Memory B cell (primary cell): Measurements from ENCODE around the gene AP2B1.
"Not testable (repeated sequence)": the region's sequence is repeated elsewhere in the genome, so short reads cannot be mapped to it uniquely, and the experiment has no call there.

Experiments used
- ATAC-seq: fragments of 150-1000 bp; cut with Tn5 transposase; 2 replicates; pipeline ENCODE4 v1.10.0; 2021; ENCODE audit warnings: low read depth, mild to moderate bottlenecking, moderate library complexity
- DNase-seq, 2 donors: peaks; one replicate each; pipeline ENCODE4 v3.0.0; 2022; ENCODE audit warnings: low spot score in 2 of 2
- H3K27ac Mint-ChIP-seq: one replicate; pipeline ENCODE4 v1.8.0; 2022; ENCODE audit warnings: mild to moderate bottlenecking, moderate library complexity, mixed read lengths
- H3K27me3 Mint-ChIP-seq: one replicate; pipeline ENCODE4 v1.8.0; 2022; ENCODE audit warnings: mixed read lengths
- H3K36me3 Mint-ChIP-seq: one replicate; pipeline ENCODE4 v1.8.0; 2022; ENCODE audit warnings: mild to moderate bottlenecking, mixed read lengths
- H3K4me1 Mint-ChIP-seq: one replicate; pipeline ENCODE4 v1.8.0; 2022; ENCODE audit warnings: mixed read lengths
- H3K4me3 Mint-ChIP-seq: one replicate; pipeline ENCODE4 v1.8.0; 2022; ENCODE audit warnings: mild to moderate bottlenecking, moderate library complexity, mixed read lengths
- H3K9me3 Mint-ChIP-seq: one replicate; pipeline ENCODE4 v1.8.0; 2022; ENCODE audit warnings: mixed read lengths

The AP2B1 gene

GRCh38 chr17:35674552-35674951 lies 87.4 kb downstream of the AP2B1 start:
- Mint-ChIP-seq H3K27ac (no peak overlapping the region), H3K36me3 (peaks cover 41% of the 10 kb centered on the region), H3K9me3 (no peaks in the 10 kb centered on the region), H3K27me3 (no peaks in the 10 kb centered on the region), H3K4me1 (no peaks in the 10 kb centered on the region), H3K4me3 (no peak overlapping the region)
- DNase-seq (no peak), ATAC-seq (no peak)

- Mint-ChIP-seq H3K27ac (peak overlapping the region; percentile 14), H3K4me1 (no peaks in the 10 kb centered on the region), H3K4me3 (no peak overlapping the region)
Measured at GRCh38 chr17:35676441-35676840, 89.3 kb downstream of the AP2B1 start.

DNA sequence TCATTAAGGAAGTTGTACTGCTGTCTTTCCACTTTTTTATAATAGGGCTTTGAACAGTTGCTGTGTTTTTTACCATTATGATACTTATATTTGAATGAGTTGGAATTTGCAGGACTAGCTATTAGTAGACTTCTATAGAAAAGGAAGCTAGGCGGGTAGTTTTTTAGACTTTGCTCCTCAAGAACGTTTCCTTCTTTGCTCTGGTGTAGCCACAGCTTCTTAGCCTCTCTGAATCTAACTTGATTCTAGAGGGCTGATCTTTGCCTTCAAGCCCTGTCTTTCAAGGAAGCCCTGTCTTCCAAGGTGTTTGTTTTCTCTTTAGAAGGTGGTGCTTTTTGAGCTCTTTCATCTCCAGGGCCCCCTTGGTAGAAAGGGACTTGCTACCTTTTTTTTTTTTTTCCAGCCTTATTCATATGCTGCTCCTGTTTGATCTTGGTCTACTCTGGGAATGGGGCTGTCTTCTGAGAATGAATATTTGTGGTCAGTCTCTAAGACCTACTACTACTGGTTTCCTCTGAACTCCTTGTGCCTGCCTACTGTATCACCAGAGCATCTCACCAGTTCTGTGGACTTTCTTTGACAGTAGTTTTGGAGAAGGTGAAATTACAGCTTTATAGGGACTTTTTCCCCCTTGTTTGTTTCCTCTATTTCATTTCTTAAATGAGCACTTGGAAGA lies 92.0 kb downstream of the AP2B1 start:
- H3K36me3 Mint-ChIP-seq, result peaks cover 32% of the 10 kb centered on the region
- H3K27ac Mint-ChIP-seq, result no peak overlapping the region
- H3K4me3 Mint-ChIP-seq, result no peak overlapping the region
- ATAC-seq (no peak), DNase-seq (no peak)
- no peaks in the 10 kb centered on the region for H3K9me3 Mint-ChIP-seq
- no peaks in the 10 kb centered on the region for H3K4me1 Mint-ChIP-seq
- H3K27me3 Mint-ChIP-seq, result no peaks in the 10 kb centered on the region

More at GRCh38 chr17:35676441-35676840, 89.3 kb downstream of the AP2B1 start:
- H3K9me3 Mint-ChIP-seq, result no peaks in the 10 kb centered on the region
- H3K27me3 Mint-ChIP-seq, result no peaks in the 10 kb centered on the region
- ATAC-seq (no peak), DNase-seq (no peak)
- peaks cover 36% of the 10 kb centered on the region for H3K36me3 Mint-ChIP-seq

GRCh38 chr17:35683591-35683990 lies 96.5 kb downstream of the AP2B1 start:
- no peaks in the 10 kb centered on the region for H3K27me3 Mint-ChIP-seq

DNA sequence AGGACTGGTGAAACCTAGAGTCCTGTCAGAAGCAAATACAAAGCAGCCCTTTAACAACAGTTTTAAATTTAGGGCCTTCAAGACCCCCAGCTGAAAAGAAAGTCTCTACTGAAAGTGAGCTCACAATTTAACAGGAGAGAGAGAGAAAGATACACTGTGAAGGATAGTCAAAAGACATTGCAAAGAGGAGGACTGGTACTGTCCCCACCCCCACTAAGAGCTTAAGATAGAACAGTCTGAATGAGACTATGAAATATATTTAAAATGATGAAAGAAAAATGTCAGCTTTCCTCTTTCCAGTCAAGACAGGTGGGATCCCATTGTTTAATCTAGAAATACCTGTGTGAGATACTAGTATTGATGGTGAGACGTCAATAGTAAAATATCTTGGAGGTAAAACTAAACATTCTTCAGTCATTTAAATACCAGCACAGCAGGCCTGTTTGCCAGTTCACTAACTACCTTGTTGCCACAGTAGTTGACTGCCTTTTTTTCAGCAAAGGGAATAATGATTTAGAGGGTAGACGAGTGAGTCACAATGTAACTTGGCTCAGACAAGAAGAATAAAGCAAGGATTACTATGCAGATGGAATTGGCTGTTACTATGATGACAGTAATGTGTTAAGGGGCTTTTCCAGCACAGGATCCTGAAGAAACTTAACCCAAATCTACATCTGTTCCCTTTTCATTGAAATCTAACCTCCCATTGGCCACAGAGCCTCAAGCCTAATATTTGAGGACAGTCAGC lies 97.1 kb downstream of the AP2B1 start:
- DNase-seq (no peak), ATAC-seq (no peak)
- Mint-ChIP-seq H3K27ac (no peak overlapping the region), H3K9me3 (no peaks in the 10 kb centered on the region), H3K27me3 (no peaks in the 10 kb centered on the region), H3K4me3 (no peak overlapping the region), H3K4me1 (no peaks in the 10 kb centered on the region), H3K36me3 (peaks cover 32% of the 10 kb centered on the region)

More at GRCh38 chr17:35683591-35683990, 96.5 kb downstream of the AP2B1 start:
- Mint-ChIP-seq H3K27ac (no peak overlapping the region), H3K9me3 (no peaks in the 10 kb centered on the region), H3K36me3 (peaks cover 32% of the 10 kb centered on the region), H3K4me3 (no peak overlapping the region), H3K4me1 (no peaks in the 10 kb centered on the region)
- DNase-seq (no peak), ATAC-seq (no peak)

DNA sequence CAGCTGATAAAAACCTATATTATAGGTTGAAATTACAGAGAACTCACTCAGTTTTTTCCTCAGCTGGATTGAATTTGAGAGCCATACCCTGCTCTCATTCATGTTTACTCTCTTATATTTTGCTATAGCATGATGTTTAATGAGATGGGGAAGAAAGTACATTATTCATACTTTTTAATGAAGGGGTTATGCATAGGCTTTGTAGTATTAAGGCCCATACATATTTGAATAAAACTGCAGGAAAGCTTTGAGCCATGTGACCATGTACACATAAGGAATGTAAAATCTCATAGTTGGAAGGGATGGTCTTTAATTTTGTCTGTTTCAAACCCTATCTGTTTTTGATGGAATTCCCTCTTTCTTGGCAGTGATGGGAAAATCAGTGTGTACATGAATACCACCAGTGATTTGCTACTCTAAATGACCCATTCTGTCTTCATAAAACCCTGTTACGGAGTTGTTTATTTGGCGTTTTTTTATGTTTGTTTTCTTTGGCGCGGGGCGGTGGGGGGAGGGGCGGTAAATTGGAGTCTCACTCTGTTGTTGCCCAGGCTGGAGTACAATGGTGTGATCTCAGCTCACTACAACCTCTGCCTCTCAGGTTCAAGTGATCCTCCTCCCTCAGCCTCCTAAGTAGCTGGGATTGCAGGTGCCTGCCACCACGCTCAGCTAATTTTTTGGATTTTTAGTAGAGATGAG lies 105.5 kb downstream of the AP2B1 start:
- ATAC-seq (no peak), DNase-seq (no peak)
- Mint-ChIP-seq H3K4me1 (no peaks in the 10 kb centered on the region), H3K27me3 (no peaks in the 10 kb centered on the region), H3K4me3 (no peak overlapping the region), H3K36me3 (peaks cover 44% of the 10 kb centered on the region), H3K9me3 (peaks cover 2% of the 10 kb centered on the region), H3K27ac (no peak overlapping the region)

DNA sequence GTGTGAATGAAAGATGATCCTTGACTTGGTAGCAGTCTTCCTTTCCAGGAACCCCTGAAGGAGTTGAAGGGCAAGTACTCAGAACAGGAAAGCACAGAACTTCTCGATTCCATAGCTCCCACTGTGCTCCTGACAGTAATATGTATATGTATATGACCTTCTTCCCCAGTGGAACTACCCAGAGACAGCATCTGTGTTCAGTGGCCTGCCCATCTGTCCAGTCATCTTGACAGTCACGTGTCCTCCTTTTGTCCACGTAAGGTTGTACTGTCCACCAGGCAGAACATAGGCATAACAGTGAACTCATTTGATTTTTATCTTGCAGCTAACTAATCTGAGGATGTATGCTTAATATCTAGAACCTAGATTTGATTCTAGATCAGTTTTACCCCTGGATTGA lies 106.5 kb downstream of the AP2B1 start:
- no peaks in the 10 kb centered on the region for H3K4me1 Mint-ChIP-seq
- H3K4me3 Mint-ChIP-seq, result no peak overlapping the region
- DNase-seq (no peak), ATAC-seq (no peak)
- no peaks in the 10 kb centered on the region for H3K27me3 Mint-ChIP-seq
- peaks cover 2% of the 10 kb centered on the region for H3K9me3 Mint-ChIP-seq
- H3K27ac Mint-ChIP-seq, result no peak overlapping the region
- peaks cover 36% of the 10 kb centered on the region for H3K36me3 Mint-ChIP-seq

- H3K9me3 Mint-ChIP-seq, result peaks cover 2% of the 10 kb centered on the region
- no peaks in the 10 kb centered on the region for H3K27me3 Mint-ChIP-seq
- H3K36me3 Mint-ChIP-seq, result peaks cover 28% of the 10 kb centered on the region
- DNase-seq (no peak), ATAC-seq (no peak)
- peaks cover 2% of the 10 kb centered on the region for H3K4me1 Mint-ChIP-seq
- H3K4me3 Mint-ChIP-seq, result no peak overlapping the region
- no peak overlapping the region for H3K27ac Mint-ChIP-seq
Measured at GRCh38 chr17:35694906-35695305, 107.8 kb downstream of the AP2B1 start.

DNA sequence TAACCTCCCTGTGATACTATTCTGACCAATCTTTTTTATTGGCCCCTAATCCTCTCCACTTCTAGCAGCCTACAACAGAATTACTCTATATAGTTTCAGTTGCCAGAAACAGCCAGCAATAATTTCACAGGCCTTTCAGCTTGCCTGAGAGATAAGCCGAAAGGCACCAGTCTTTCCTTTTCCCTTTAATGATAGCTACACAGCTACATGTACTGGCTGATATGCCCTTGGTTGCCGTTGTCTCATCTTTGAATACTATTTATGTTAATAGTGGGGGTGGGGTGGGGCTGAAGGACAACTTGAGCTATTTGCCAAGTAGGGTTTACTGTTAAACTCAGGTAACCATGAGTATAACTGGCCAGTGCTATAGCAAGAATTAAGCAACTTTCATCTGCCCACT lies 108.5 kb downstream of the AP2B1 start:
- Mint-ChIP-seq H3K4me1 (peaks cover 2% of the 10 kb centered on the region), H3K36me3 (peaks cover 23% of the 10 kb centered on the region), H3K27ac (no peak overlapping the region), H3K27me3 (no peaks in the 10 kb centered on the region), H3K9me3 (no peaks in the 10 kb centered on the region), H3K4me3 (no peak overlapping the region)
- DNase-seq (no peak), ATAC-seq (no peak)

DNA sequence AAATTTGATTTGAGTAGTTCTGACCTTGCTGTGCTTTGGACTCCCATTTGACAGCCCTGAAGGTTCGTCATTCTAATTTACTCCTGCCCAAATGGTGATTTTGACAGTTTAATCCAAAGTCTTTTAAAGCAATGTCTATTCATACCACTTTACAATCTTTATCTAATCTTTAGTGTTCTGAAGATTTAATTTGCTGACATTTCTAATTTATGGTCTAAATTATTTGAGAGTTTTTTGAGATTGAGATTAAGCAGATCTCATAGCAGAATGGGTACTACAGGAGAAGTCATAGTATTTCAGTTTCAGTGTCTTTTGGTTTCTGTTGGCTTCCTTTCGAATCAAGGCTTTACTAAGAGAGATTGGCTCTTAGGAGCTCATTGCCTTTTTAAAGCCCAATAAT lies 111.7 kb downstream of the AP2B1 start:
- no peak overlapping the region for H3K4me3 Mint-ChIP-seq
- no peaks in the 10 kb centered on the region for H3K27me3 Mint-ChIP-seq
- H3K36me3 Mint-ChIP-seq, result peaks cover 36% of the 10 kb centered on the region
- H3K9me3 Mint-ChIP-seq, result no peaks in the 10 kb centered on the region
- no peak for ATAC-seq
- H3K27ac Mint-ChIP-seq, result no peak overlapping the region
- H3K4me1 Mint-ChIP-seq, result peaks cover 4% of the 10 kb centered on the region
- DNase-seq, result no peak

DNA sequence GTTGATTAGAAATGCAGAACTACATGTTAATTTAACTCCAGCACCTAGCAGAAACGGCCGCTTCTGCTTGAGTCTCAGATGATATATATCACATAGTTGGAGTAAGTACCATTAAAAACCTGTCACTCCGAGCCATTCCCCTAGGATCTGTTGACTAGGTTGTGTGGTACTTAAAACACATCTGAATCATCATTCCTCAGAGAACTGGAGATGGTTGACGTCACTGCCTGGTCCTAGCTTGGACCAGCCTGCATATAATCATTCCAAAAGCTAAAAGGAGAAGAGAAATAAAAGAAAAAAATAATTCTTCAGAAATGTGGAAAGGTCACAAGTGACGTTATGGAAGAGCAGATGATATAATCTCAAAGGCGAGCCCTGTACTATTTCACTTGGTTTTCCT lies 113.0 kb downstream of the AP2B1 start:
- H3K4me3 Mint-ChIP-seq, result no peak overlapping the region
- peaks cover 33% of the 10 kb centered on the region for H3K36me3 Mint-ChIP-seq
- DNase-seq (no peak), ATAC-seq (no peak)
- H3K4me1 Mint-ChIP-seq, result peaks cover 10% of the 10 kb centered on the region
- H3K27ac Mint-ChIP-seq, result no peak overlapping the region
- H3K9me3 Mint-ChIP-seq, result no peaks in the 10 kb centered on the region
- no peaks in the 10 kb centered on the region for H3K27me3 Mint-ChIP-seq

DNA sequence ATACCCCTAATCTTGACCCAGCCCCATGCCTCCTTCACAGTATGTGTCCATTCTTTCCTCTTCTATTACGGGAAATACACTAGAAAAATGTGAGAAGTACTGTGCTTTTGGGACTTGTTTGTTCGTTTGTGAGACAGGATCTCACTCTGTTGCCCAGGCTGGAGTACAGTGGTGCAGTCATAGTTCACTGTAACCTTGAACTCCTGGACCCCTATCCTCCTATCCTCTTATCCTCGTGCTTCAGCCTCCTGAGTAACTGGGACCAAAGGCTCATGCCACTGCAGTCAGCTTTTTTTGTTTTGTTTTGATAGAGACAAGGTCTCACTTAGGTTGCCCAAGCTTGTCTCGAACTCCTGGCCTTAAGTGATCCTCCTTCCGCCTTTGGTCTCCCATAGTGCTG lies 114.4 kb downstream of the AP2B1 start:
- peaks cover 25% of the 10 kb centered on the region for H3K36me3 Mint-ChIP-seq
- H3K4me3 Mint-ChIP-seq, result no peak overlapping the region
- no peak overlapping the region for H3K27ac Mint-ChIP-seq
- peaks cover 10% of the 10 kb centered on the region for H3K4me1 Mint-ChIP-seq
- ATAC-seq (no peak), DNase-seq (no peak)
- no peaks in the 10 kb centered on the region for H3K27me3 Mint-ChIP-seq
- H3K9me3 Mint-ChIP-seq, result no peaks in the 10 kb centered on the region

DNA sequence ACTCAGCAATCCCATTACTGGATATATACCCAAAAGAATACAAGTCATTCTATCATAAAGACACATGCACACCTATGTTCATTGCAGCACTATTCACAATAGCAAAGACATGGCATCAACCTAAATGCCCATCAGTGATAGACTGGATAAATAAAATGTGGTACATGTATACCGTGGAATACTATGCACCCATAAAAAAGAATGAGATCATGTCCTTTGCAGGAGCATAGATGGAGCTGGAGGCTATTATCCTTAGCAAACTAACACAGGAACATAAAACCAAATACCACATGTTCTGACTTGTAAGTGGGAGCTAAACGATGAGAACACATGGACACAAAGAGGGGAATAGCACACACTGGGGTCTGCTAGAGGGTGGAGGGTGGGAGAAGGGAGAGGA lies 116.2 kb downstream of the AP2B1 start:
- not testable (repeated sequence) for H3K4me3 Mint-ChIP-seq, DNase-seq, H3K9me3 Mint-ChIP-seq, ATAC-seq, H3K27me3 Mint-ChIP-seq, H3K27ac Mint-ChIP-seq
- Mint-ChIP-seq H3K4me1 (peaks cover 20% of the 10 kb centered on the region), H3K36me3 (peaks cover 18% of the 10 kb centered on the region)

- ATAC-seq, result no peak
- Mint-ChIP-seq H3K36me3 (peaks cover 19% of the 10 kb centered on the region), H3K4me3 (no peak overlapping the region), H3K27me3 (no peaks in the 10 kb centered on the region), H3K4me1 (peaks cover 26% of the 10 kb centered on the region), H3K27ac (peak overlapping the region; percentile 60), H3K9me3 (no peaks in the 10 kb centered on the region)
- no peak for DNase-seq
Measured at GRCh38 chr17:35705230-35705629, 118.1 kb downstream of the AP2B1 start.
